ENCODE measurements around the gene MYO15B.

GRCh38 chr17:75607086-75607485, 19.5 kb downstream of the MYO15B start:
- TF ChIP-seq EZH2 (IDR thresholded peaks at IDR 0.05; ENCODE audit: insufficient read depth, poor library complexity, severe bottlenecking), result no peak
- no peak for TF ChIP-seq EZH2phosphoT487 (IDR thresholded peaks at IDR 0.05; ENCODE audit: insufficient read depth, low read depth)
